H9 (cell line): Measurements from ENCODE around the gene GNLY. TPM values are rescaled to one million over a fixed set of nuclear protein-coding genes. Genes with fewer than 3 reads are reported as not detected.

Experiments
- DNase-seq: peaks from one replicate; pipeline ENCODE4 v3.0.0-alpha.2; 2017
- H2AFZ ChIP-seq: one replicate; pipeline ENCODE4 v1.6.1; 2013; ENCODE audit warnings: mild to moderate bottlenecking, low read length, control low read depth, moderate library complexity
- H2AK5ac ChIP-seq: 2 replicates; pipeline ENCODE4 v1.6.1; 2013; ENCODE audit warnings: low read length, control low read depth, mixed read lengths; ENCODE audit not compliant: insufficient read length
- H2BK120ac ChIP-seq: one replicate; pipeline ENCODE4 v1.6.1; 2013; ENCODE audit warnings: low read depth, mild to moderate bottlenecking, low read length, control low read depth, inconsistent platforms; ENCODE audit not compliant: poor library complexity, severe bottlenecking
- H2BK12ac ChIP-seq: 2 replicates; pipeline ENCODE4 v1.6.1; 2013; ENCODE audit warnings: low read length, control low read depth, mixed read lengths, low read depth; ENCODE audit not compliant: insufficient read length
- H2BK15ac ChIP-seq: 2 replicates; pipeline ENCODE4 v1.6.1; 2013; ENCODE audit warnings: low read depth, low read length, control low read depth
- H2BK20ac ChIP-seq: one replicate; pipeline ENCODE4 v1.6.1; 2013; ENCODE audit warnings: low read depth, mild to moderate bottlenecking, low read length, control low read depth, inconsistent platforms; ENCODE audit not compliant: poor library complexity, severe bottlenecking
- H2BK5ac ChIP-seq: 2 replicates; pipeline ENCODE4 v1.6.1; 2013; ENCODE audit warnings: low read length, control low read depth, mixed read lengths; ENCODE audit not compliant: insufficient read length
- H3K14ac ChIP-seq: 2 replicates; pipeline ENCODE4 v1.6.1; 2013; ENCODE audit warnings: low read length, control low read depth; ENCODE audit not compliant: insufficient read depth
- H3K18ac ChIP-seq: 2 replicates; pipeline ENCODE4 v1.6.1; 2013; ENCODE audit warnings: low read depth, mild to moderate bottlenecking, mixed read lengths, low read length, control low read depth; ENCODE audit not compliant: insufficient read length
- H3K23ac ChIP-seq: 2 replicates; pipeline ENCODE4 v1.6.1; 2013; ENCODE audit warnings: low read length, control low read depth, mixed read lengths, low read depth; ENCODE audit not compliant: insufficient read length
- H3K23me2 ChIP-seq: 2 replicates; pipeline ENCODE4 v1.6.1; 2013; ENCODE audit warnings: low read depth, mild to moderate bottlenecking, mixed read lengths, low read length, control low read depth; ENCODE audit not compliant: insufficient read length, poor library complexity, severe bottlenecking
- H3K27ac ChIP-seq: 2 replicates; pipeline ENCODE4 v1.5.1; 2013; ENCODE audit warnings: low read length, control low read depth, mixed read lengths, low read depth; ENCODE audit not compliant: insufficient read length
- H3K27me3 ChIP-seq: 2 replicates; pipeline ENCODE4 v1.6.1; 2013; ENCODE audit warnings: low read length, control low read depth, inconsistent platforms; ENCODE audit not compliant: insufficient read depth
- H3K4ac ChIP-seq: 2 replicates; pipeline ENCODE4 v1.6.1; 2013; ENCODE audit warnings: low read depth, mild to moderate bottlenecking, control low read depth, inconsistent platforms, low read length, moderate library complexity
- H3K4me1 ChIP-seq: 2 replicates; pipeline ENCODE4 v1.6.1; 2013; ENCODE audit warnings: low read length, control low read depth, inconsistent platforms; ENCODE audit not compliant: insufficient read depth
- H3K4me2 ChIP-seq: 2 replicates; pipeline ENCODE4 v1.6.1; 2013; ENCODE audit warnings: low read length, control low read depth, mixed read lengths; ENCODE audit not compliant: insufficient read length, insufficient read depth
- H3K56ac ChIP-seq: 2 replicates; pipeline ENCODE4 v1.6.1; 2013; ENCODE audit warnings: low read depth, mild to moderate bottlenecking, mixed read lengths, low read length, control low read depth; ENCODE audit not compliant: insufficient read length
- H3K79me1 ChIP-seq: 2 replicates; pipeline ENCODE4 v1.6.1; 2013; ENCODE audit warnings: low read depth, mild to moderate bottlenecking, moderate library complexity, low read length, control low read depth, inconsistent platforms; ENCODE audit not compliant: insufficient read depth, poor library complexity, severe bottlenecking
- H3K79me2 ChIP-seq: 2 replicates; pipeline ENCODE4 v1.6.1; 2013; ENCODE audit warnings: low read length, control low read depth, inconsistent platforms; ENCODE audit not compliant: insufficient read depth
- H3K9ac ChIP-seq: 2 replicates; pipeline ENCODE4 v1.6.1; 2013; ENCODE audit warnings: low read length, control low read depth, mixed read lengths; ENCODE audit not compliant: insufficient read length; ENCODE audit errors: extremely low read depth
- H3K9me3 ChIP-seq: one replicate; pipeline ENCODE4 v1.6.1; 2013; ENCODE audit warnings: low read depth, low read length, inconsistent platforms; ENCODE audit not compliant: control insufficient read depth
- H3T11ph ChIP-seq: one replicate; pipeline ENCODE4 v1.6.1; 2013; ENCODE audit warnings: mild to moderate bottlenecking, low read length, control low read depth, inconsistent platforms
- H4K20me1 ChIP-seq: one replicate; pipeline ENCODE4 v1.6.1; 2013; ENCODE audit not compliant: control insufficient read depth, insufficient read length, insufficient read depth
- H4K5ac ChIP-seq: 2 replicates; pipeline ENCODE4 v1.6.1; 2013; ENCODE audit warnings: low read depth, mild to moderate bottlenecking, mixed read lengths, low read length, control low read depth; ENCODE audit not compliant: insufficient read length
- H4K8ac ChIP-seq: replicated peaks from 2 replicates; pipeline ENCODE4 v1.6.1; 2013; ENCODE audit warnings: low read length, control low read depth, mixed read lengths, low read depth; ENCODE audit not compliant: insufficient read length
- H4K91ac ChIP-seq: 2 replicates; pipeline ENCODE4 v1.6.1; 2013; ENCODE audit warnings: low read depth, mild to moderate bottlenecking, moderate library complexity, mixed read lengths, low read length, control low read depth; ENCODE audit not compliant: insufficient read length
- H3K27ac Mint-ChIP-seq, 3 experiments: 2 replicates in 2 of 3; 3 replicates in 1 of 3; pipeline ENCODE4 v1.8.0; 2020 to 2021; ENCODE audit warnings: mixed read lengths in 3 of 3, mild to moderate bottlenecking in 1 of 3, moderate library complexity in 1 of 3
- H3K27me3 Mint-ChIP-seq: 2 replicates; pipeline ENCODE4 v1.8.0; 2021; ENCODE audit warnings: low read depth, mild to moderate bottlenecking, moderate library complexity, mixed read lengths
- H3K36me3 Mint-ChIP-seq, 3 experiments: 2 replicates in 2 of 3; 3 replicates in 1 of 3; pipeline ENCODE4 v1.8.0; 2020 to 2021; ENCODE audit warnings: low read depth in 3 of 3, mixed read lengths in 3 of 3; ENCODE audit not compliant: insufficient read depth in 1 of 3
- H3K4me1 Mint-ChIP-seq, 2 experiments: 2 replicates each; pipeline ENCODE4 v1.8.0; 2020; ENCODE audit warnings: mixed read lengths in 2 of 2
- H3K4me3 Mint-ChIP-seq, 2 experiments: 2 replicates in 1 of 2; 3 replicates in 1 of 2; pipeline ENCODE4 v1.8.0; 2020 to 2021; ENCODE audit warnings: mild to moderate bottlenecking in 2 of 2, mixed read lengths in 2 of 2, moderate library complexity in 1 of 2
- H3K9me3 Mint-ChIP-seq, 2 experiments: 2 replicates in 1 of 2; 3 replicates in 1 of 2; pipeline ENCODE4 v1.8.0; 2020; ENCODE audit warnings: mild to moderate bottlenecking in 2 of 2, mixed read lengths in 2 of 2, moderate library complexity in 1 of 2
- WGBS: extraction: QIAGEN DNeasy Blood & Tissue Kit; methylation state at CpG from one replicate; pipeline ENCODE4 v1.1.7; 2013; ENCODE audit warnings: missing lambda C conversion rate, low lambda C conversion rate, mixed read lengths; ENCODE audit not compliant: insufficient read length; ENCODE audit errors: extremely low coverage; 5-methylcytosine and 5-hydroxymethylcytosine counted together
- total RNA-seq: library from RNA; stranded (reverse); gene quantifications from 2 replicates; pipeline ENCODE4 v1.2.1, GENCODE V29; 2021
- TF ChIP-seq, protein P1 (sequence below): fragments of 200-600 bp; sonication (generic); conservative IDR thresholded peaks from 3 replicates; pipeline ENCODE4 v1.8.0; 2021; ENCODE audit warnings: antibody characterized with exemption, mild to moderate bottlenecking

The GNLY gene
- total RNA-seq, 1 experiment from 2014 or later: not detected

GRCh38 chr2:85733121-85733960, 39.2 kb downstream of the GNLY start:
- no peaks in the 10 kb centered on the region for H3K23me2 ChIP-seq
- H4K8ac ChIP-seq: no peak overlapping the region
- no peaks in the 10 kb centered on the region for H3K79me2 ChIP-seq
- H3K18ac ChIP-seq: no peak overlapping the region
- WGBS: no CpG with 5 or more reads among the region's 18 CpGs
- no peak overlapping the region for H3K4ac ChIP-seq
- TF ChIP-seq, protein P1, sequence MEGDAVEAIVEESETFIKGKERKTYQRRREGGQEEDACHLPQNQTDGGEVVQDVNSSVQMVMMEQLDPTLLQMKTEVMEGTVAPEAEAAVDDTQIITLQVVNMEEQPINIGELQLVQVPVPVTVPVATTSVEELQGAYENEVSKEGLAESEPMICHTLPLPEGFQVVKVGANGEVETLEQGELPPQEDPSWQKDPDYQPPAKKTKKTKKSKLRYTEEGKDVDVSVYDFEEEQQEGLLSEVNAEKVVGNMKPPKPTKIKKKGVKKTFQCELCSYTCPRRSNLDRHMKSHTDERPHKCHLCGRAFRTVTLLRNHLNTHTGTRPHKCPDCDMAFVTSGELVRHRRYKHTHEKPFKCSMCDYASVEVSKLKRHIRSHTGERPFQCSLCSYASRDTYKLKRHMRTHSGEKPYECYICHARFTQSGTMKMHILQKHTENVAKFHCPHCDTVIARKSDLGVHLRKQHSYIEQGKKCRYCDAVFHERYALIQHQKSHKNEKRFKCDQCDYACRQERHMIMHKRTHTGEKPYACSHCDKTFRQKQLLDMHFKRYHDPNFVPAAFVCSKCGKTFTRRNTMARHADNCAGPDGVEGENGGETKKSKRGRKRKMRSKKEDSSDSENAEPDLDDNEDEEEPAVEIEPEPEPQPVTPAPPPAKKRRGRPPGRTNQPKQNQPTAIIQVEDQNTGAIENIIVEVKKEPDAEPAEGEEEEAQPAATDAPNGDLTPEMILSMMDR: no peak
- H3K9me3 ChIP-seq: no peaks in the 10 kb centered on the region
- Mint-ChIP-seq H3K4me1 (0 out of 4 replicates have a peak, but pooled peaks cover 0 to 3% of the 10 kb centered on the region in 2 experiments), H3K27me3 (peaks cover 32% of the 10 kb centered on the region), H3K36me3 (no peaks in the 10 kb centered on the region), H3K4me3 (no peak overlapping the region; a peak in 1 of 5 replicates), H3K9me3 (no peaks in the 10 kb centered on the region), H3K27ac (no peak overlapping the region)
- H3K79me1 ChIP-seq: no peaks in the 10 kb centered on the region
- no peak overlapping the region for H2AK5ac ChIP-seq
- H3K14ac ChIP-seq: no peak overlapping the region; the same call in 1 of the 2 replicates
- DNase-seq: no peak
- H3K27ac ChIP-seq: no peak overlapping the region
- no peak overlapping the region for H2BK5ac ChIP-seq
- no peak overlapping the region for H2BK12ac ChIP-seq
- no peak overlapping the region for H3K56ac ChIP-seq
- no peak overlapping the region for H3K4me2 ChIP-seq
- no peak overlapping the region for H2BK20ac ChIP-seq
- no peak overlapping the region for H2BK15ac ChIP-seq
- no peak overlapping the region for H4K5ac ChIP-seq
- no peaks in the 10 kb centered on the region for H3K27me3 ChIP-seq
- H3K4me1 ChIP-seq: no peaks in the 10 kb centered on the region
- H4K91ac ChIP-seq: no peak overlapping the region
- H3T11ph ChIP-seq: no peak overlapping the region
- no peaks in the 10 kb centered on the region for H4K20me1 ChIP-seq
- H3K23ac ChIP-seq: no peak overlapping the region
- H3K9ac ChIP-seq: no peak overlapping the region
- H2AFZ ChIP-seq: no peak overlapping the region
- no peak overlapping the region for H2BK120ac ChIP-seq
